Measurements from ENCODE around the gene HPS1.

- TF ChIP-seq CTCF (IDR thresholded peaks at IDR 0.05) (peak in 1 of 7 experiments; percentile 17), POLR2A (IDR thresholded peaks at IDR 0.05) (no peak)
Measured at GRCh38 chr10:98423691-98424120, 23.0 kb downstream of the HPS1 start.
